ENCODE data around the gene RIT2. TPM values are rescaled to one million over a fixed set of nuclear protein-coding genes. Genes with fewer than 3 reads are reported as not detected.
"Not testable (repeated sequence)": the region's sequence is repeated elsewhere in the genome, so short reads cannot be mapped to it uniquely, and the experiment has no call there.

RIT2 gene
- total RNA-seq, 1 donor from 2014 or later = not detected

DNA sequence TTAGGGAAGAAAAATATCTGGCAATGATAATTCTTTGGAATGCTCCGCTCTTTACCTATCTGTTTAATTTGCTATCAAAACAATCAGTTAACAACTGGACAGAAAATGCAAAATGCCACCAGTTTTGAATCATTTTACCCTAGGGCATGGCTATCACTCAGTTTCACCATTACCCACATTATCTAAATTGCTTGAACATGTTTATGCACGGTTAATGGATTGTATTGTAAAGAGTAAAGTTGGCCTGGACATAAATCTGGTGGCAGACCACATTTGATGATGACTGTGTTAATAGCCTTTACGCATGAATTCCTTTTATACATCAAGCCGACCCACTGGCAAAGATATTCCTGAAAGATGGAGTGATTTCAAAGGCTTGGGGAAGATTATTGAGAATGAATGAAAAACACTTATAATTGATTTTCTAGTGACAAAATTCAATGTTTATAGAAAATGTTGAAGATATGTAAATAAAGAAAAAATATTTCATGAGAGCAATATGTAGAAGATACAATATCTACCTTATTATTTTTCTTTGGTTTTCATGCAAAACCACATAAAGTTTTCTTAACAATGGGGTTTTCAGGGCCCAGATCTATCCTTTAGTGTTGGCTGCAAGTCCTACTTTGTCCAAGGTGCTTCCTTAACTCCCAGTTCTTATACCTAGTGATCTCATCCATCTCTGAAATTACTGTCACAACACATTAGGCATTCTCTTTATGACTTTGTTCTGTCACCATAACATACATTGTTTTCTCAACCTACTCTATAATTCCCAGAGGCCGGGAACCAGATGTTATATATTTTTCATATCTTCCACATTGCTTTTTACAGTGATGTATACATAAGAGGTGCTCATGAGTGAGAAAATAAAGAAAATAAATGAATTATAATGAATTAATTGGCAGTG, 265.1 kb downstream of the RIT2 start:
- DNase-seq (ENCODE audit: low read depth in 2 of 2) = no peak

DNA sequence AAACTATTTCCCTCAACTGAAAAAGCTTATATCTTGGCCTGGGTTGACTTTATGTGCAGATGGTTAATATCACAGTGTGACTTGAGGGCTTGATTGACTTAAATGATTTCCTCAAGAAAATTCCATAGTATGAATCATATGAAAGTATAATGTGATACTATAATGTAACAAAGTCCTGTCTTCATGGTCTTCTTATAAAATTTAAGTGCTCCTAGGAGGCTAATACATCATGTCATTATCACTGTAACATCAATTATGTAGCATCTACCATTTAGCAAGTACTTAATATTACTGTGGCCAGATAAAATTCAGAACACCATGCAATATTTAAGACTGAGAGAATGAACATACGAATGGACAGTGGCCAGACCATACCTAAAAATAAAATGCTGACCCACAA, 276.1 kb downstream of the RIT2 start:
- no peak for DNase-seq (ENCODE audit: low read depth in 2 of 2)

DNA sequence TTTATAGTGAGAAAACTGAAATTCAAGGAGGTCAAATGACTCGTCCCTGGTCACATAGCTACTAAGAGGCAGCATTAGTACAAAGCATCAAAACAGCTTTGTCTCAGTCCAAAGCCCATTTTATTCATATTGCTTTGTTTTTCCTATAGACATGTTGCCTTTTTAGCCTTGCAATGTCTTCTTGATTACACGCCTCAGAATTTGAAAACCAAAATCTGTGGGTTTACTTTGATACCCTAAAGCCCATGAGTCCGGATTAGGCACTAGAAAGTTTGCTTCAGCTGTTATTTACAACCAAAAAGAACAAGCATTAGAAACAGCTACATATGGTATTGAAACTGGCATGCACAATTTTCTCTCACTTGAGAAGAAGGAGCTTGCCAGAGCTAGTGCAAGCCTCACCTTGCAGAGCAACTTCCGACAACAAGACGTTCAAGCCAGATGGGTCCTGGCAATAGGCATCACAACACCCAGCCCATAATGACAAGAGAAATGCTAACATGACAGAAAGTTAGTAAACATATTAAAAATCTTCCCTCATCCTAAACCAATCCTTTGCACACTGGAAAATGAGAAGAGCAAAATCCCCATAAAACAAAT, 276.8 kb downstream of the RIT2 start:
- DNase-seq (ENCODE audit: low read depth in 2 of 2) = no peak

DNA sequence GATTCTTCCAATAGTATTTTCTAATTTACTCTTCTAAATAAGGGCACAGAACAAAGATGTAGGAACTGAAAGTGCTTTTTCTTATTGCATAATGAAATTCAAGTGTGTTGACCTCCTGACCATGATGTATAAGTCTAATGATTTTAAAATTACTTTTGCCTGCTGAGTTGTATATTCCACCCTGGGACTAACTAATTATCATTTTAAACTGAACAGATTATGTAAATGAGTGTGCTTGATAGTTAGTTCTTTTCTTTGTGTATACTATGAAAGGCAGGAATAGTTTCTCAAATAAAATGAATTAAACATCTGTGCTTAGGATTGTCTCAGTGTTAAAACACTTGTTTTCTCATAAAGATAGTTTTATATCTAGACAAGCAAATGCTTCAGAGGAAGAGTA, 284.5 kb downstream of the RIT2 start:
- DNase-seq (ENCODE audit: low read depth in 2 of 2) = no peak

DNA sequence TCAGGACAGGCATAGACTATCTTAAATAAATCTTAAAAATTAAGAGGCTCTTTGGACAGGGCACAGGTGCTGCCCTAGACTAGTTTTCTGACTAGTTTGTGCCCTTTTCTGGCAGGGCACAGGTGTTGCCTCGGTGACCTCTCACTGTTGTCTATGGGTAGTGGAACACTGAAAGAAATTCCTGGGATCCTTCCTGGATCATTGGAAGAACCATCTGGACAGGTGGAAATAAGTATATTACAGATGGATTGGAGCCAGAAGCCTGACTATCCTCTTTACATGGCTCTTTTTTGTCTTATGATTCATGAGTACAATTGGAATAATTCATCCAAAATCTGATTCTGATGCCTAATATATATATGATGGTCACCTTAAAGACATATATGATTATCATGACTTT, 286.6 kb downstream of the RIT2 start:
- no peak for DNase-seq (ENCODE audit: low read depth in 2 of 2)

DNA sequence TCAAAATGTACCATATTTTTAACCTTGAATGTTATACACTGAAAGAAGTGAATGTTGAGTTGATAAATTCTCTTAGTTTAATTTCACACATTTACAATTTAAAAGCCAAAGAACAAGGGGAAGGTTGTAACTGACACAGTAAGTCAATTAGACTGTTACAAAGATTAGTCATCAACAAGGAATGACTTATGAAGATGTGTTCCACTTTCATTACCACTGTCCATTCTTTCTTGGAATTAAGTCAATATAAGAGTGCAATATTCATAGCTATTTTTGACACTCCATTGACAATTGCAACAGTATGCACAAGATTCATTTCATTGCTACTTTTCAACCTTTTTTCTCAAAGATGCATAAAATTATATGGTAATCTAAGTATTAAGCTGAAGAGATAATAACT, 291.3 kb downstream of the RIT2 start:
- DNase-seq (ENCODE audit: low read depth in 2 of 2) = no peak

DNA sequence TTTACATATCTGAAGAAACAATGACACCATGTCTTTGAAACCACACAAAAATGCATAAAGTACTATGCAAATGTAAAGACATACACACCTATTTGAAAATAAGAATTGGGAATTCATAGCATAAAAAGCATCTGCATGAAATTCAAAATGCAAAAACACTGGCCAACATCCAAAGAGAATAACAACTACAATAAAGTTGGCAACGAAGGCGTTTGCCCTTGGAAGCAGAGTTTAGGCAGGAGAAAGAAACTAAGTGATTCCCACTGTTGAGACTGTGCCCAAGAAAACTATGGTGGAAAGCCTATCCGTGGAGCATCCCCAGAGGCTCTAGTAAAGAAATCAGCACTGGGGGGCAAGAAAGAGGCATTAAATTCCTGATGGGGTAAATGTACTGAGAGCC, 292.8 kb downstream of the RIT2 start:
- DNase-seq (ENCODE audit: low read depth in 2 of 2) = no peak

DNA sequence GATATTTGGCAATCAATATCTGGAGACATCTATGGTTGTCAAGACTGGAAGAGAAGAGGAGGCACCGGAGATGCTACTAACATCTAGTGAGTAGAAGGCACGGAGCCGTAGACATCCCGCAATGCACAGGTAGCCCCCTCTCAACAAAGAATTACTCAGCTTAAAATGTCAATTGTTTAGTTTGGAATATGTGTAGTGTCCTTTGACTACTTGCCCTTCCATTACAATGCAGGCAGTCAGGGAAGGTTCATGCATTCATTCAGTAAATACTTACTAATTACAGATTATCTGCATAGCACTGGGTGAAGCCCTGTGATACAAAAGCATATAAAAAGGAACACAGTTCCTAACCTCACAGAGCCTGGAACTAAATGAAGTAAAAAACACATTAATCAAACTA, 294.0 kb downstream of the RIT2 start:
- DNase-seq (ENCODE audit: low read depth in 2 of 2) = no peak

DNA sequence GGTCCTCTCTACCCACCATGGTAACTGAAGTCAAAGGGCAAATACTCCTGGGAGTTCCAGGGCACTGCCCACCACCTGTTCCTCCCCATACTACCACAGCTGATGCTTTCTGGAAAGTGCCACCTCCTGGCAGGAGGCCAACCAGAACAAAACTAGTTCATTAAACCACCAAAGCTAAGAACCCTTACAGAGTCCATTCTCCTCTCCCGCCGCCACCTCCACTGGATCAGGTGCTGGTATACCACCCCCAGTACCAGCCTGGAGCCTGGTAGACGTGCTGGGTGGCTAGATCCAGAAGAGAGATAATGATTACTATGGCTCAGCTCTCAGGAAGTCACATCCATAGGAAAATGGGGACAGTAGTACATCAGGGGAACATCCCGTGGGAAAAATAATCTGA, 300.9 kb downstream of the RIT2 start:
- no peak for DNase-seq (ENCODE audit: low read depth in 2 of 2)

DNA sequence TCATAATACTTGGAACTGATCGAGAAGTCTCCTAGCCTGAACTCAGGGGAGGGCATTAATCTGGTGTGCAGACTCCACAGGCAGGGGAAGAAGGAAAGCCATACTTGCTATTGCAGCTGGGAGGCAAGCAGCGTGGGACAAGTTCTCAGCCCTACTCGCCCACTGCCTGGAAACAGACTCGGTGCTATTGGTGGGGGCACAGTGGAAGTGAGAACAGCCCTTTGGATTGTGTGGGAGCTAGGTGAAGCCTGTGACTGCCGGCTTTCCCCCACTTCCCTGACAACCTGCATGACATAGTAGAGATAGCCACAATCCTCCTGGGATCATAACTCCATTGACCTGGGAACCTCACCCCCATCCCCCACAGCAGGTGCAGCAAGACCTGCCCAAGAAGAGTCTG, 301.3 kb downstream of the RIT2 start:
- DNase-seq (ENCODE audit: low read depth in 2 of 2) = no peak

DNA sequence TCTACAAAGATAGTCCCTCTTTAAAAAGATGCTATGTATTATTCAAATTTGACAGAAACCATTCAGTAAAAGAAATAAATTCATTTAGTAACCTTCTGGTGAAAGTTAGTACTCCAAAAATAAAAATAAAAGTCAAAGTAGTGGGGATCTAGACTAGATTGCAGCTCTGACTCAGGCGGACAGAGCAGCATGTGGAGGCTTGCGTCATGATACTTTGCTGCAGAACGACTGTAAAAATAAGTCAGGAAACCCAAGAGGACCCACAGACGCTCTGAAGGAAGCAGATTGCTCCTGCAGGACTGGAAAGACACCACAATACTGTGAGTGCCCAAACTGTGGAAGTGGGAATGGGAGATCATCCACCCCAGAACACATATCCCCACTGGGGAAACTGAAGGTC, 301.9 kb downstream of the RIT2 start:
- DNase-seq (ENCODE audit: low read depth in 2 of 2) = no peak

DNA sequence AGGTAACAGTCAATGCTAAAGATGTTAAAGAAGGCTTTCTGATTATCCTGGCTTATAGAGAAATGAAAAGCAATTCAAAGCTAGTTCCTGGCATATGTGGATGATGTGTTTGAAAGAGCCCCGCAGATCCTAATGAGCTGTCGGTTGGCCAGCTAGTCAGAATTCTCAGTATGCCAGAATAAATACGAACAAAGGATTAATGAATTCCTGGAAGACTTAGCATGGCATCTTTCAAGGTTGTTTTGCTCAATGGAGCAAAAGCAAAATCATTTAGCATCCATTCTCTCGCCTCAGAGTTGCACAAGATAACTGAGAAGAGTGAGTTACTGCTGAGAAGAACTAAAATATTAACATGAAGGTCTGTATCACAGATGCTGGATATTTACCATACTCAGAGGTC, 307.6 kb downstream of the RIT2 start:
- no peak for DNase-seq (ENCODE audit: low read depth in 2 of 2)

DNA sequence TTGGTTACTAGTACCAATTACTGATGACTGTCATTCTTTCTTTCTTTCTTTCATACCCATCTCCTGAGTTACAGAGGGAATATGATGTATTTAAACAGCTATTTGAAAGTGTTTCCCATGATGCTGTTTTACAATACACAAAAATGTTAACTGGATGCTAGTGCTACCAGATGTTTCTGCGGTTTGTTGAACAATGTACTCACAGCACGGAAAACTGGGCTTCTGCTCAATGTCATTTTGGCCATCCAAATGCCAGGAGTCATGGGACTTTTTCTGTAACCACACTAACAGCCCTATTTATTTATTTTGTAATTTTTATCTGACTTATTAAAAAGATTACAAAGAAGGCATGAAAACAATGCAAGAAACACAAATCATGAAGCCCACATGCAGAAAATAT, 313.8 kb downstream of the RIT2 start:
- no peak for DNase-seq (ENCODE audit: low read depth in 2 of 2)

DNA sequence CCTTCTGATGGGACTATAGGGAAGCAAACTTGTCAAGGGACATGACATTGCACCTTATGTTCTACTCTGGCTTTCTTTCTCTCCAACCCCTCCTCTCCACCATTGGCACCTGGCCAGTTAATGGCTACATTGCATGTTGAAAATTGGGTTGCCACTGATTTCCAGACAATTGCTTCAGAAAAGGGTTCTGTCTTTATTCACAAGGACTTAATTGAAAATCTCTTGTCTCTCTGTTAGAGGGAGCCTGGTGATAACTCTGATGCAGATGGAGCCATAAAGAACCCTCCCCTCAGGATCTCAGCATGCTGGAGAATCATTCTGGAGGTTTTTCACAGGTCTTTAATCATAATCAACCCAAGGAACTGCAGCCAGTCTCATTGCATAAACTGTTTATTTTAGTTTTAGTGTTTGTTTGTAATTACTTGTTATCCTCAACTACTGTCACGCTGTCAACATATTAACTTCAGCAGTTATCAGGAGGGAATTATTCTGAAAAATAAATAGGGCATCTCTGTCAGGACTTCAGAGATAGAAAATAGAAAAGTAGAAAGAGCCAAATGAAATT, 316.8 kb downstream of the RIT2 start:
- no peak for DNase-seq (ENCODE audit: low read depth in 2 of 2)

DNA sequence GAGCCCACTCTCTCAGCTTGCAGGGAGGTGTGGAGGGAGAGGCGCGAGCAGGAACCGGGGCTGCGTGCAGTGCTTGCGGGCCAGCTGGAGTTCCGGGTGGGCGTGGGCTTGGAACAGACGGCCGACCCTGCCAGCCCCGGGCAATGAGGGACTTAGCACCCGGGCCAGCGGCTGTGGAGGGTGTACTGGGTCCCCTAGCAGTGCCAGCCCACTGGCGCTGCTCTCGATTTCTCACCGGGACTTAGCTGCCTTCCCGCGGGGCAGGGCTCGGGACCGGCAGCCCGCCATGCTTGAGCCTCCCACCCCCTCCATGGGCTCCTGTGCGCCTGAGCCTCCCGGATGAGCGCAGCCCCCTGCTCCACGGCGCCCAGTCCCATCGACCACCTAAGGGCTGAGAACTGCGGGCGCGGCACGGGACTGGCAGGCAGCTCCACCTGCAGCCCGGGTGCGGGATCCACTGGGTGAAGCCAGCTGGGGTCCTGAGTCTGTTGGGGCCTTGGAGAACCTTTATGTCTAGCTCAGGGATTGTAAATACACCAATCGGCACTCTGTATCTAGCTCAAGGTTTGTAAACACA, 320.2 kb downstream of the RIT2 start:
- not testable (repeated sequence) for DNase-seq (ENCODE audit: low read depth in 2 of 2)

DNA sequence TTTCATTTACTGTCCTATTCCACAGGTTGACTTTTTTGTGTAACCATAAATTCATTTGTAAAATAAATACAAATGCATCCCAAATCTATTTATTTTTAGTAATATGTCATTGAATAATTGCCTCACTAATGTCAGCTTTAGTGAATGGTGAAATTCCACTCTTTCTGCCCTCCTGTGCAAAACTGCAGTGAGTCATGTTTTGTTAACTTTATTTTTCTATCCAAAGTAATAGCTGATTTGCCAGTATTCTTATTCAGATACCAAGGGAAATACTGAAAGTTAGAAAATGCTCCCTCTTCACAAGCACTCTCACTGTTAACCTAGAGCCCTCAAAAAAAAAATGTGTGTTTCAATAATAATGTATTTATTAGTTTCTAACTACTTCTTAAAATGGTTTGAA, 322.8 kb downstream of the RIT2 start:
- no peak for DNase-seq (ENCODE audit: low read depth in 2 of 2)

DNA sequence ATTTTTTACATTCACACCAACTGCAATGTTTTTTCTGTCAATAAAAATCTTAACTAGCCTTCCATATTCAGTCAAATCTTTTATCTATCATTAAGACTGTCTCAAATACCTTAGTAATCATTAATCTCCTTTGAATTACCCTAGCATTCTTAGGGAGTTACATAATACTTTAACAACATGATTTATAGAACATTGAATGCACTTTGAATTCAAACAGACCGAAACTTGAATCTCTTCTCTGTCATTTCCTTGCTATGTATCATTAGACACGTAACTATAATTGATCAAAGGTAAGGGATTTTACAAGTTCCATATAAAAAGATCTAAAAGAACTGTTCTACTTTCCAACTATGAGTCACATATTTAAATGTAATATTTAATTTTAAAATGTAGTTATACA, 330.9 kb downstream of the RIT2 start:
- no peak for DNase-seq (ENCODE audit: low read depth in 2 of 2)

DNA sequence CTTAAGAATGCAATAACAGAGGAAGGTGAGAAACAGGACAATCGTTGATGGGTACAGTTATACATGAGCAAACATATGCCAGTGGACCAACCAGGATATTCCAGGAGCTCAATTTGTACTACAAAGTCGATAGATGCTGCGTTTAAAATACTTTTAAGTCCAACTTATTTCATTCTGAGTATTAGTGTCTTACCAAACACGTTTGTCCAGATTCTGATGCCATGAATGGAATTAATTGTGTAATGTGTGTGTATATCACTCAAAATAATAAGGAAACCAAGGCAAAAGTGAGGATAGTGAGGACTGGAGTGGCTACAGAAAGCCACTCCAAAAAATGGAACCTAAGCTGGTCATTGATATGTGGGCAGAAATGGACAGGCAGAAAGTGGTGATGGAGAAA, 332.6 kb downstream of the RIT2 start:
- DNase-seq (ENCODE audit: low read depth in 2 of 2) = no peak

DNA sequence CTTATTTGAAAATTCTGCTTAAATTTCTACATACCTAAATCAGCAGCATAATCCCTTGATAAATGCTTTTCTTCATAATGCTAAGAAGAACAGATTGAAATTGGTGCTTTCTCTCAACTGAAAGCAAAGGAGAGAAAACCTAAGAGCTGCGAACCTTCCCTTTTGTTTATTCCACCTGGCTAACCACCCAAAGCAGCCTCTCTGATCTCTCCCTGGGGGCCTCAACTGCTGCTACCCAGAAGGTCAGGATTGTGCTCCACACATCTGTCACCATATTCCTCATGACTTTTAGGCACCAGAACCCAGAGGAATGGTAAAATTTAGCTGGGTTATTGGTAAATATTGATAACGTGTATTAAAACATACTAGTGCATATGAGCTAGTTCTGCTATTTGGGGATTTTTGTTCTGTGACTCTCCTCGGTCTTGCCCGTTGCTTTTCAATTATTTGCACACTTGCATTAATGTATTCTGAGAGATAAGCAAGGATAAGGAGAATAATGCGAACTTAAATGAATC, 334.1 kb downstream of the RIT2 start:
- no peak for DNase-seq (ENCODE audit: low read depth in 2 of 2)

DNA sequence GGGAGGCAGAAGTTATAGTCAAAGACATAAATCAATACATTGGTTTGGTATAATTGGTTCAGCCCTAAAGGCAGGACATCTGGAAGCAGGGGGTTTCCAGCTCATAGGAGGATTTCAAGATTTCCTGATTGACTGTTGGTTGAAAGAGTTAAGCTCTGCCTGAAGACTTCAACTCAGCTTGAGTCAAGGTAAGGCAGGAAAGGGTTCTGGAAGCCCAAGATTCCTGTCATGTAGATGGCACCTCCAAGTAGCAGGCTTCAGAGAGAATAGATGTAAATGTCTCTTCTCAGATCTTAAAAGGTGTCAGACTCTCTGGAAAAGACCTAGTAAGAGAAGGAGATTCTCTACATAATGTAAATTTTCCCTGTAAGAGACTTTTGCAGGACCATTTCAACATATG, 335.3 kb downstream of the RIT2 start:
- no peak for DNase-seq (ENCODE audit: low read depth in 2 of 2)

DNA sequence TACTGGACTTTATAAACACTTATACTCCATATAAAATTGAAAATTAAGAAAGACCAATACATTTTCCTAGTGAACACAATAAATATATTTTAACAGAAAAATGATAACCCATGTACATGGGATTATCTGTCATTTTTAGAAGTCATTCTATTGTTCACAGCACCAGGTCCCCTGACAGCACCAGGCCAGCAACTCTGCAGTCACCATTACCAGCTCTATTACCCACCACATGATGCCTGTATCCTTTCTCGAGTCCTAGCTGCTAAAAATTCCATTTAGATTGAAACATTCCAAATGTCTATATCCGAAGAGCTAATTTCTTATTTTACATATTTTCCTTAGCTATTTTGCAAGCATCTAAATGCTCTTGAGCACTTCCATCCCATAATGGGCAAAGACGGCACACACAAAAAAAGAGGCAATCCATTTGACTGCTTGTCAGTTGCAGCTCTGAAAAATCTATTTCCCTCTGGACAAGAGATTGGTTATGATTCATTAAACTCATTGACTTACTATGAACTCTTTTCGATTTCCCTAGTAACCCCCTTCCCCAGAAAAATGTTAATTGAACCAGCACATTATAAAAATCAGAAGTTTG, 336.9 kb downstream of the RIT2 start:
- no peak for DNase-seq (ENCODE audit: low read depth in 2 of 2)

DNA sequence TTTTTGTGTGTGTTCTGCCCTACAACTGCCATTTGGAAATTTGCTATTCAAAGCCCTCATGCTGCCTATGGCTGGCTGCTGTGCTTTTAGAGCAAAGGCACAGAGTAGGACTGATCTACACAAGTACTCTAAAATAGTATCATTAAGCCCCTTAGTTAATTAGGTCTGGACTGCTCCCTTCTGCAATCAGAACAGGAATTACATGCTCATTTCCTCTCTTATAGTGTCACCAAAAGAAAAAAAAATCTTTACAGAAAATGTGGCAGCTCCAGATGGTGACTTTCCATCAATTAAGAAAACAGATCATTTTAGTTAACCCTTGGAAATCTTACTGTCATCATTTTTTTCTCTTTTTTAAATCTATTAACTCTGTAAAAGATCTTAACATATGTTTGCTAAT, 337.5 kb downstream of the RIT2 start:
- DNase-seq (ENCODE audit: low read depth in 2 of 2) = no peak
